ENCODE results near the gene CNN1. TPM values are rescaled to one million over a fixed set of nuclear protein-coding genes. Genes with fewer than 3 reads are reported as not detected.
A peak's percentile ranks its signal among the peaks of the same experiment; 100 is the strongest.

CNN1 gene
- total RNA-seq, 1 experiment from 2014 or later, result 15.7 TPM

- H3K79me1 ChIP-seq (ENCODE audit: insufficient read depth, low read depth, low read length, poor library complexity, severe bottlenecking), result no peaks in the 10 kb centered on the region
- no CpG with 5 or more reads among the region's 33 CpGs for WGBS (ENCODE audit: extremely low coverage, insufficient read length, low lambda C conversion rate)
- Mint-ChIP-seq H3K9me3 (no peaks in the 10 kb centered on the region), H3K27me3 (ENCODE audit: low read depth) (no peaks in the 10 kb centered on the region), H3K36me3 (ENCODE audit: insufficient read depth in 1 of 3, low read depth in 3 of 3) (peaks cover 0 to 2% (median 0%) of the 10 kb centered on the region in 3 experiments; a peak in 1 of 7 replicates), H3K4me3 (peak overlapping the region; percentile 81 to 90), H3K4me1 (peaks cover 10 to 13% of the 10 kb centered on the region in 2 experiments), H3K27ac (peak overlapping the region; percentile 8 to 95 (median 59); a peak in 3 of 7 replicates)
- peak overlapping the region; percentile 90; the same call in 1 of the 2 replicates for H3K14ac ChIP-seq (ENCODE audit: insufficient read depth, low read length)
- no peaks in the 10 kb centered on the region for H3K9me3 ChIP-seq (ENCODE audit: control insufficient read depth, low read depth, low read length)
- H4K8ac ChIP-seq (replicated peaks; ENCODE audit: insufficient read length, low read depth, low read length), result no peak overlapping the region
- no peaks in the 10 kb centered on the region for H3K79me2 ChIP-seq (ENCODE audit: insufficient read depth, low read length)
- no peak overlapping the region for H3T11ph ChIP-seq (ENCODE audit: low read length)
- peak overlapping the region; percentile 31 for H3K9ac ChIP-seq (ENCODE audit: extremely low read depth, insufficient read length, low read length)
- H3K4me2 ChIP-seq (ENCODE audit: insufficient read depth, insufficient read length, low read length), result peak overlapping the region; percentile 56
- H2AK5ac ChIP-seq (ENCODE audit: insufficient read length, low read length), result no peak overlapping the region
- H2BK12ac ChIP-seq (ENCODE audit: insufficient read length, low read depth, low read length), result no peak overlapping the region
- no peaks in the 10 kb centered on the region for H4K20me1 ChIP-seq (ENCODE audit: control insufficient read depth, insufficient read depth, insufficient read length)
- H2BK20ac ChIP-seq (ENCODE audit: low read depth, low read length, poor library complexity, severe bottlenecking), result no peak overlapping the region
- H2BK5ac ChIP-seq (ENCODE audit: insufficient read length, low read length), result no peak overlapping the region
- no peak overlapping the region for H4K91ac ChIP-seq (ENCODE audit: insufficient read length, low read depth, low read length)
- H3K4ac ChIP-seq (ENCODE audit: low read depth, low read length), result no peak overlapping the region
- H3K27me3 ChIP-seq (ENCODE audit: insufficient read depth, low read length), result no peaks in the 10 kb centered on the region
- no peak overlapping the region for H3K23ac ChIP-seq (ENCODE audit: insufficient read length, low read depth, low read length)
- H2BK15ac ChIP-seq (ENCODE audit: low read depth, low read length), result no peak overlapping the region
- no peak overlapping the region for H4K5ac ChIP-seq (ENCODE audit: insufficient read length, low read depth, low read length)
- peaks cover 5% of the 10 kb centered on the region for H3K23me2 ChIP-seq (ENCODE audit: insufficient read length, low read depth, low read length, poor library complexity, severe bottlenecking)
- no peak overlapping the region for H2BK120ac ChIP-seq (ENCODE audit: low read depth, low read length, poor library complexity, severe bottlenecking)
- peak; percentile 99 for DNase-seq
- no peak overlapping the region for H3K18ac ChIP-seq (ENCODE audit: insufficient read length, low read depth, low read length)
- H3K56ac ChIP-seq (ENCODE audit: insufficient read length, low read depth, low read length), result no peak overlapping the region
- TF ChIP-seq CTCF (conservative IDR thresholded peaks at IDR 0.05), result no peak
- no peak overlapping the region for H3K27ac ChIP-seq (ENCODE audit: insufficient read length, low read depth, low read length)
- no peak overlapping the region for H2AFZ ChIP-seq (ENCODE audit: low read length)
- H3K4me1 ChIP-seq (ENCODE audit: insufficient read depth, low read length), result no peaks in the 10 kb centered on the region
These were observed 33.6 kb upstream of the CNN1 start for GRCh38 chr19:11505032-11505503.
